Heart right ventricle (tissue), 16 donors: ENCODE data around the gene RITA1. TPM values are rescaled to one million over a fixed set of nuclear protein-coding genes. Genes with fewer than 3 reads are reported as not detected.

Source experiments
- ATAC-seq, 8 donors: fragments of 200-7000 bp; cut with Tn5 transposase; one replicate each; pipeline ENCODE4 v1.9.1; 2020; ENCODE audit warnings: mild to moderate bottlenecking in 8 of 8, moderate library complexity in 8 of 8, moderate number of reproducible peaks in 1 of 8
- DNase-seq, 2 donors: peaks; one replicate each; pipeline ENCODE4 v3.0.0-alpha.2; 2020
- H3K27ac ChIP-seq, 10 donors: fragments of 200-600 bp; sonication (generic) in 2 of 10; one replicate each; pipeline versions ENCODE4 v1.5.0 to v1.8.0; 2020 to 2022; ENCODE audit warnings: mild to moderate bottlenecking in 3 of 10
- H3K27me3 ChIP-seq, 7 donors: fragments of 200-600 bp; one replicate each; pipeline ENCODE4 v1.8.0; 2021 to 2022; ENCODE audit warnings: mild to moderate bottlenecking in 2 of 7
- H3K36me3 ChIP-seq, 9 donors: fragments of 200-600 bp; sonication (generic) in 1 of 9; one replicate each; pipeline versions ENCODE4 v1.5.0 to v1.8.0; 2020 to 2022; ENCODE audit warnings: mild to moderate bottlenecking in 2 of 9
- H3K4me1 ChIP-seq, 9 donors: fragments of 200-600 bp; sonication (generic) in 1 of 9; one replicate each; pipeline versions ENCODE4 v1.5.0 to v1.8.0; 2020 to 2022; ENCODE audit warnings: mild to moderate bottlenecking in 4 of 9
- H3K4me3 ChIP-seq, 10 donors: fragments of 200-600 bp; sonication (generic) in 2 of 10; one replicate each; pipeline versions ENCODE4 v1.5.0 to v1.8.0; 2020 to 2022; ENCODE audit warnings: mild to moderate bottlenecking in 7 of 10, moderate library complexity in 2 of 10
- H3K9me3 ChIP-seq, 11 donors: fragments of 200-600 bp in 10 of 11; sonication (generic) in 2 of 11; one replicate each; pipeline versions ENCODE4 v1.5.0 to v1.8.0; 2013 to 2022; ENCODE audit warnings: mild to moderate bottlenecking in 2 of 11, control low read depth in 1 of 11, moderate library complexity in 1 of 11
- CTCF ChIP-seq, 9 donors: fragments of 200-600 bp; sonication (generic) in 2 of 9; IDR thresholded peaks; one replicate each; pipeline versions ENCODE4 v1.5.0 to v1.8.0; 2021 to 2022; ENCODE audit warnings: antibody characterized with exemption in 9 of 9, mild to moderate bottlenecking in 5 of 9, moderate library complexity in 1 of 9
- WGBS, 2 donors: extraction: QIAGEN DNeasy Blood & Tissue Kit; methylation state at CpG; one replicate each; pipeline ENCODE4 v1.1.7; 2013; ENCODE audit warnings: inconsistent platforms in 1 of 2; 5-methylcytosine and 5-hydroxymethylcytosine counted together
- intact Hi-C, 10 donors: fragments of 100-400 bp; cut with DNase I; formaldehyde crosslinking; loops; one replicate each; pipeline versions ENCODE4 v1.11.1 to v1.14.2; 2022
- polyA plus RNA-seq, 2 donors: library from polyadenylated mRNA; stranded (reverse); fragments of 200-250 nt; gene quantifications; one replicate each; pipeline ENCODE4 v1.2.3, GENCODE V29; 2013
- total RNA-seq, 10 donors: library from RNA; stranded (reverse); fragmentation: NEBNext Ultra II Directional in 3 of 10; extraction: Animal tissue kit (Norgen Biotek cat#: 25700) in 3 of 10; gene quantifications; one replicate each; pipeline versions ENCODE4 v1.2.1 to v1.2.4, GENCODE V29; 2021 to 2023
- donor health status: Arrhythmogenic right ventricular cardiomyopathy.
- donor health status: ischemic (EF 13 %, LVEDD 7.1; RV severe dilation, severe dysfunction).
- donor health status: healthy with polysubstance abuse.
- donor health status: DM: no; HTN: yes; CAD: no.
- donor health status: DM: no; HTN: no; CAD: no.
- donor health status: ischemic (EF 25% LVEDD 6.9; RV normal size, moderate dysfunction).
- donor health status: ischemic (EF 25% LVEDD 5.7; RV mildly dilated, moderate dysfunction).
- donor health status: healthy.
- donor health status: DM: yes; HTN: yes; CAD: no.
- donor health status: Ischemic cardiomyopathy.
- donor health status: ischemic (EF 35%, LVEDD 5.7; RV mildly dilated, moderate dysfunction).
- donor health status: nonischemic (EF 11% LVEDD 7.7; RV severe dilation, severe dysfunction).
- donor health status: DM: yes; HTN: yes; CAD: no.
- donor health status: PGD.
- donor health status: ischemic (EF 29% LVEDD 5.4; RV normal size, mild dysfunction).
- donor health status: nonischemic (EF 23%, LVEDD 6.1; RV moderate dilation, normal function).

Gene RITA1
- total and polyA plus RNA-seq, 12 donors = 8.0 to 20.8 (median 13.7) TPM

GRCh38 chr12:113173081-113173698 is 12.3 kb upstream of the RITA1 start:
- ATAC-seq (no peak), DNase-seq (no peak)
- no peaks in the 10 kb centered on the region for H3K4me1 ChIP-seq
- H3K9me3 ChIP-seq = peaks cover 0 to 12% (median 0%) of the 10 kb centered on the region in 11 donors
- no peak overlapping the region for H3K27ac ChIP-seq
- H3K27me3 ChIP-seq = no peaks in the 10 kb centered on the region
- intact Hi-C loops = loop anchor here in 3 of 10 donors (2.0 to 10.0 kb wide), 3 partner anchors 124 to 178 kb away; no protein-coding TSS in a partner anchor
- peaks cover 14 to 100% (median 75%) of the 10 kb centered on the region in 9 donors for H3K36me3 ChIP-seq
- H3K4me3 ChIP-seq = no peak overlapping the region
- TF ChIP-seq CTCF (IDR thresholded peaks at IDR 0.05) = no peak
- WGBS, 2 donors = 94 to 95% methylated on average over 7 of the region's 7 CpGs

DNA sequence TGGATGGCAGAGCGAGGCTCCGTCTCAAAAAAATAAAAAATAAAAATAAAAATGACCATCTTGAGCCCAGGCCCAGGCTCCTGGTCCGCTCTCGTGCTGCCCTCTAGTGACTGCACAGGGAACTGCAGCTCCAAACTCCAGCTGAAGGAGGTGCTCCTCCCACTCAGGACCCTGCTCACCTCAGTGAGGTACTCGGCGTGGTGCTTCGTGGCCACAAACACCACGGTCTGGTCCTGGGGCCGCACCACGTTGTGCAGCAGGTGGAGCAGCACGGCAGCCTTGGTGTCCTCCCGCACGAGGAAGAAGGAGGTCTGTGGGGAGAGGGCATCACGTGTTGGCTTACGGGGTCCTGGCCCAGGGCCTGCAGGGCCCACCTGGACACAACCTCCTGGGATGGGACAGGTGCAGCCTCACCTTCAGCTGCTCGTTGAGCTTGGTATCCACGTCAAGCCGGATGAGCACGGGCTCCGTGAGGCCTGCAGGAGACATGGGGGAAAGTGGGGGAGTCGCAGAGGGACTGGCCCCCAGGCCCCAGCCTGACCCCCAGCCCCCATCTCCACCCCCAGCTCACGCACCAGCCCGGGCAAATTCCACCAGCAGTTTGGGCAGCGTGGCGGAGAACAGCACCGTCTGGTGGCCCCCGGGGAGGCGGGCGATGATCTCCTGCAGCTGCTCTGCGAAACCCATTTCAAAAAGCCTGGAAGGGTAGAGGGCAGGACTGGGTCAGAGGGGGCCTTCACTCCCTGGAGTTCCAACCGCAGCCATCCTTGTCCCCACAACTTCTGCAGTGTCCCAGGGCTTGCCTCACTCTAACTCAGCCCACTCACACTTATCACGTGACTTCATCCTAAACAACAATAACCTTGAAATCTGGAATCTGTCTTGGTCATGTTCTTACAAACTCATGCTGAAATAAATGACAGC is 10.8 kb upstream of the RITA1 start:
- Histone ChIP-seq H3K4me1 (no peaks in the 10 kb centered on the region), H3K27me3 (no peaks in the 10 kb centered on the region), H3K27ac (no peak overlapping the region), H3K36me3 (peaks cover 9 to 100% (median 72%) of the 10 kb centered on the region in 9 donors), H3K4me3 (no peak overlapping the region), H3K9me3 (peaks cover 0 to 12% (median 0%) of the 10 kb centered on the region in 11 donors)
- intact Hi-C loops = loop anchor here in 8 of 10 donors (1.0 to 10.0 kb wide), 4 partner anchors 126 to 180 kb away; no protein-coding TSS in a partner anchor
- peak; percentile 41 to 85 (median 75) for ATAC-seq
- TF ChIP-seq CTCF (IDR thresholded peaks at IDR 0.05) = peak; percentile 94 to 99 (median 99)
- DNase-seq = peak; percentile 70 to 79
- WGBS, 2 donors = 57 to 60% methylated on average over 32 of the region's 32 CpGs

GRCh38 chr12:113179023-113179422 is 6.5 kb upstream of the RITA1 start:
- WGBS, 2 donors = 93 to 95% methylated on average over 14 of the region's 14 CpGs
- no peak overlapping the region for H3K4me3 ChIP-seq
- ATAC-seq (no peak), DNase-seq (no peak)
- no peak for TF ChIP-seq CTCF (IDR thresholded peaks at IDR 0.05)
- intact Hi-C loops = loop anchor here in 1 of 10 donors (10.0 kb wide), 1 partner anchor 184 kb away; no protein-coding TSS in a partner anchor
- H3K9me3 ChIP-seq = peaks cover 0 to 12% (median 0%) of the 10 kb centered on the region in 11 donors
- peaks cover 3 to 73% (median 47%) of the 10 kb centered on the region in 9 donors for H3K36me3 ChIP-seq
- H3K27me3 ChIP-seq = no peaks in the 10 kb centered on the region
- no peak overlapping the region for H3K27ac ChIP-seq
- H3K4me1 ChIP-seq = peaks cover 0 to 12% (median 5%) of the 10 kb centered on the region in 9 donors

DNA sequence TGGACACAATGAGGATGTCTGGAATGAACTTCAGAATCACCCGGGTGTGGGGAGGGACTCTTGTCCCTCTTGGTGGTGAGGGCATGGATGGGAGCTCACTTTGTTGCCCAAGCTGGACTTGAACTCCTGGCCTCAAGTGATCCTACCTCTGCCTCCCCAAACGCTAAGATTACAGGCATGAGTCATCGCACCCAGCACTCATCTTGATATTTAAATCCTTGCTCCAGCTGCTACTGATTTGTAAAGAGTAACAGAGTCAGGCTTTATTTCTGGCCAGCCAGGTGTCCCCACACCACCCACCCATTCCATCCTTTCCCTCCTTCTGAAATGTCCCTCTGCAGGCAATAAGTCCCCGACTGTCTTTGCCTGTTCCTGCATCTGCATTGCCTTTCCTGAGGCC is 5.2 kb upstream of the RITA1 start:
- intact Hi-C loops = no loop called here
- DNase-seq (no peak), ATAC-seq (no peak)

More for the DNA sequence above, 5.2 kb upstream of the RITA1 start:
- no peak for TF ChIP-seq CTCF (IDR thresholded peaks at IDR 0.05)
- no peaks in the 10 kb centered on the region for H3K27me3 ChIP-seq
- H3K4me3 ChIP-seq = no peak overlapping the region
- peaks cover 0 to 12% (median 0%) of the 10 kb centered on the region in 11 donors for H3K9me3 ChIP-seq
- H3K4me1 ChIP-seq = peaks cover 0 to 18% (median 10%) of the 10 kb centered on the region in 9 donors
- no peak overlapping the region for H3K27ac ChIP-seq
- 76 to 83% methylated on average over 4 of the region's 4 CpGs for WGBS, 2 donors
- H3K36me3 ChIP-seq = peaks cover 3 to 59% (median 42%) of the 10 kb centered on the region in 9 donors
